ENCODE measurements around the gene GSKIP. TPM values are rescaled to one million over a fixed set of nuclear protein-coding genes. Genes with fewer than 3 reads are reported as not detected.

Gene GSKIP
- total RNA-seq, 1 experiment from 2014 or later: 22.6 TPM

GRCh38 chr14:96373538-96373937, 10.2 kb downstream of the GSKIP start:
- H3K4me2 ChIP-seq (ENCODE audit: low read length): no peak overlapping the region
- no peaks in the 10 kb centered on the region for H3K27me3 ChIP-seq (ENCODE audit: low read length)
- H3F3A ChIP-seq (ENCODE audit: low read length, unreplicated experiment): no peaks in the 10 kb centered on the region
- no TSS peak for BruUV-seq (replicated peaks)
- no peak overlapping the region for H3K9ac ChIP-seq (ENCODE audit: low read length)
- no peaks in the 10 kb centered on the region for H3K36me3 ChIP-seq (ENCODE audit: low read depth, low read length)
- ChIA-PET CTCF (no interaction called here), POLR2A (ENCODE audit: unreplicated experiment) (no interaction called here)
- intact Hi-C loops (cut with micrococcal nuclease): no loop called here
- no peaks in the 10 kb centered on the region for H3K9me2 ChIP-seq (replicated peaks; ENCODE audit: low read length)
- no peaks in the 10 kb centered on the region for H4K20me1 ChIP-seq (ENCODE audit: low read length)
- H2AFZ ChIP-seq (ENCODE audit: low read length): no peak overlapping the region
- no peak overlapping the region for H3K4me3 ChIP-seq (ENCODE audit: low read length)
- no peak overlapping the region for H3K27ac ChIP-seq (ENCODE audit: low read length)
- ATAC-seq (no peak), DNase-seq (no peak)
- peaks cover 44% of the 10 kb centered on the region for H3K79me2 ChIP-seq (ENCODE audit: low read length)
- no peaks in the 10 kb centered on the region for H3K9me3 ChIP-seq (ENCODE audit: low read length)
- TF ChIP-seq EZH2 (IDR thresholded peaks at IDR 0.05; ENCODE audit: low read length, unreplicated experiment) (no peak), EZH2phosphoT487 (IDR thresholded peaks at IDR 0.05; ENCODE audit: borderline replicate concordance, low read length) (no peak), CTCF (conservative IDR thresholded peaks at IDR 0.05; ENCODE audit: low read depth, low read length) (no peak)
- no peaks in the 10 kb centered on the region for H3K4me1 ChIP-seq (ENCODE audit: insufficient read depth, low read length)

GRCh38 chr14:96376093-96376492, 12.8 kb downstream of the GSKIP start:
- Histone ChIP-seq H3K4me3 (ENCODE audit: low read length) (no peak overlapping the region), H3K4me2 (ENCODE audit: low read length) (no peak overlapping the region), H3K27ac (ENCODE audit: low read length) (no peak overlapping the region), H3K27me3 (ENCODE audit: low read length) (no peaks in the 10 kb centered on the region), H3K79me2 (ENCODE audit: low read length) (peaks cover 18% of the 10 kb centered on the region), H3K9ac (ENCODE audit: low read length) (no peak overlapping the region), H3K9me2 (replicated peaks; ENCODE audit: low read length) (no peaks in the 10 kb centered on the region), H4K20me1 (ENCODE audit: low read length) (no peaks in the 10 kb centered on the region), H3K4me1 (ENCODE audit: insufficient read depth, low read length) (no peaks in the 10 kb centered on the region), H3F3A (ENCODE audit: low read length, unreplicated experiment) (no peaks in the 10 kb centered on the region), H3K36me3 (ENCODE audit: low read depth, low read length) (no peaks in the 10 kb centered on the region), H3K9me3 (ENCODE audit: low read length) (no peaks in the 10 kb centered on the region), H2AFZ (ENCODE audit: low read length) (no peak overlapping the region)
- ATAC-seq: no peak
- no TSS peak for BruUV-seq (replicated peaks)
- POLR2A ChIA-PET (ENCODE audit: unreplicated experiment): no interaction called here
- DNase-seq: no peak
- intact Hi-C loops (cut with micrococcal nuclease): no loop called here
- no peak for TF ChIP-seq EZH2 (IDR thresholded peaks at IDR 0.05; ENCODE audit: low read length, unreplicated experiment)
- TF ChIP-seq CTCF (conservative IDR thresholded peaks at IDR 0.05; ENCODE audit: low read depth, low read length): no peak
- no peak for TF ChIP-seq EZH2phosphoT487 (IDR thresholded peaks at IDR 0.05; ENCODE audit: borderline replicate concordance, low read length)
- CTCF ChIA-PET: no interaction called here

- H2AFZ ChIP-seq (ENCODE audit: low read length): no peak overlapping the region
- H4K20me1 ChIP-seq (ENCODE audit: low read length): no peaks in the 10 kb centered on the region
- intact Hi-C loops (cut with micrococcal nuclease): no loop called here
- H3K9me3 ChIP-seq (ENCODE audit: low read length): no peaks in the 10 kb centered on the region
- H3K4me3 ChIP-seq (ENCODE audit: low read length): no peak overlapping the region
- H3F3A ChIP-seq (ENCODE audit: low read length, unreplicated experiment): no peaks in the 10 kb centered on the region
- POLR2A ChIA-PET (ENCODE audit: unreplicated experiment): no interaction called here
- no peaks in the 10 kb centered on the region for H3K79me2 ChIP-seq (ENCODE audit: low read length)
- H3K4me2 ChIP-seq (ENCODE audit: low read length): no peak overlapping the region
- no peak for DNase-seq
- ATAC-seq: no peak
- no TSS peak for BruUV-seq (replicated peaks)
- CTCF ChIA-PET: no interaction called here
- TF ChIP-seq EZH2 (IDR thresholded peaks at IDR 0.05; ENCODE audit: low read length, unreplicated experiment) (no peak), CTCF (conservative IDR thresholded peaks at IDR 0.05; ENCODE audit: low read depth, low read length) (no peak), EZH2phosphoT487 (IDR thresholded peaks at IDR 0.05; ENCODE audit: borderline replicate concordance, low read length) (no peak)
- H3K27ac ChIP-seq (ENCODE audit: low read length): no peak overlapping the region
- H3K27me3 ChIP-seq (ENCODE audit: low read length): no peaks in the 10 kb centered on the region
- no peak overlapping the region for H3K9ac ChIP-seq (ENCODE audit: low read length)
- H3K9me2 ChIP-seq (replicated peaks; ENCODE audit: low read length): no peaks in the 10 kb centered on the region
- peaks cover 15% of the 10 kb centered on the region; the same call in 1 of the 2 replicates for H3K36me3 ChIP-seq (ENCODE audit: low read depth, low read length)
- no peaks in the 10 kb centered on the region for H3K4me1 ChIP-seq (ENCODE audit: insufficient read depth, low read length)
Observed at GRCh38 chr14:96380735-96381134, 17.4 kb downstream of the GSKIP start.
